Smooth muscle cell (in vitro differentiated cells): ENCODE results near the gene KIRREL3. TPM values are rescaled to one million over a fixed set of nuclear protein-coding genes. Genes with fewer than 3 reads are reported as not detected.
"Not testable (repeated sequence)": the region's sequence is repeated elsewhere in the genome, so short reads cannot be mapped to it uniquely, and the experiment has no call there.

Experiments
- DNase-seq: peaks from one replicate; lab custom pipeline; 2025; ENCODE audit not compliant: unreplicated experiment; lab: John Stamatoyannopoulos, UW
- H2AFZ ChIP-seq: fragments of 200-600 bp; sonication (generic); 2 replicates; pipeline ENCODE4 v1.6.0; 2016; ENCODE audit warnings: antibody characterized with exemption, low read depth, mild to moderate bottlenecking
- H3F3A ChIP-seq: fragments of 200-600 bp; sonication (generic); 2 replicates; pipeline ENCODE4 v1.6.0; 2017; ENCODE audit warnings: antibody characterized with exemption, low read depth
- H3K27ac ChIP-seq: fragments of 200-600 bp; sonication (generic); 2 replicates; pipeline ENCODE4 v1.5.1; 2016; ENCODE audit warnings: low read depth, mild to moderate bottlenecking
- H3K27me3 ChIP-seq: fragments of 200-600 bp; sonication (generic); 2 replicates; pipeline ENCODE4 v1.6.1; 2016; ENCODE audit warnings: low read depth, mild to moderate bottlenecking
- H3K36me3 ChIP-seq: fragments of 200-600 bp; sonication (generic); 2 replicates; pipeline ENCODE4 v1.5.1; 2016; ENCODE audit warnings: low read depth
- H3K4me1 ChIP-seq: fragments of 200-600 bp; sonication (generic); 2 replicates; pipeline ENCODE4 v1.5.1; 2016; ENCODE audit warnings: low read depth
- H3K4me2 ChIP-seq: fragments of 200-600 bp; sonication (generic); 2 replicates; pipeline ENCODE4 v1.6.0; 2016; ENCODE audit warnings: mild to moderate bottlenecking
- H3K4me3 ChIP-seq: fragments of 200-600 bp; sonication (generic); 2 replicates; pipeline ENCODE4 v1.5.1; 2016; ENCODE audit warnings: mild to moderate bottlenecking
- H3K79me2 ChIP-seq: fragments of 200-600 bp; sonication (generic); 2 replicates; pipeline ENCODE4 v1.6.0; 2016; ENCODE audit warnings: low read depth, mild to moderate bottlenecking
- H3K9ac ChIP-seq: fragments of 200-600 bp; sonication (generic); 2 replicates; pipeline ENCODE4 v1.6.0; 2016; ENCODE audit warnings: low read depth
- H3K9me3 ChIP-seq: fragments of 200-600 bp; sonication (generic); replicated peaks from 2 replicates; pipeline ENCODE4 v1.5.1; 2016; ENCODE audit warnings: low read depth
- H4K20me1 ChIP-seq: fragments of 200-600 bp; sonication (generic); 2 replicates; pipeline ENCODE4 v1.6.0; 2016; ENCODE audit warnings: low read depth
- WGBS: methylation state at CpG from one replicate; pipeline ENCODE4 v1.1.7; 2016; ENCODE audit warnings: low lambda C conversion rate; 5-methylcytosine and 5-hydroxymethylcytosine counted together
- polyA plus RNA-seq: library from polyadenylated mRNA; unstranded; fragments of >200 nt; fragmentation: Nextera tagmentation; extraction: Ambion mirVana; gene quantifications from 2 replicates; pipeline ENCODE4 v1.2.1, GENCODE V29; 2016
- total RNA-seq: library from RNA; depleted of rRNA; stranded (reverse); fragments of >200 nt; gene quantifications from 2 replicates; pipeline ENCODE4 v1.2.3, GENCODE V29; 2014
- TF ChIP-seq, protein P1 (sequence below): fragments of 200-600 bp; sonication (generic); IDR thresholded peaks from 2 replicates; pipeline ENCODE4 v1.5.1; 2017; ENCODE audit warnings: borderline replicate concordance, mild to moderate bottlenecking, antibody characterized with exemption; ENCODE audit not compliant: insufficient read depth, poor library complexity, severe bottlenecking

KIRREL3 gene
- total and polyA plus RNA-seq, 2 experiments from 2014 or later, result 1.2 TPM; not detected in 1

DNA sequence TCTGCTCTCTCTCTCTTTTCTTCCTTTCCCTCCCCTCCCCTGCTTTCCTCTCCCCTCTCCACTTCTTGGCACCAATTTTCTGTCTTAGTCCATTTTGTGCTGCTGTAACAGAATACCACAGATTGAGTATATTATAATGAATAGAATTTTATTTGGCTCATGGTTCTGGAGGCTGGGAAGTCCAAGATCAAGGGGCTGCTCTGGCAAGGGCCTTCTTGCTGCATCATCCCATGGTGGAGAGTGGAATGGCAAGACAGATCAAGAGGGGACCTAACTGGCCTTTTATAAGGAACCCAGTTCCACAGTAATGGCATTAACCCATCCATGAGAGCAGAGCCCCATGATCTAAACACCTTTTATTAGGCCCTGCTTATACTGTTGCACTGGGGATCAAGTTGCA, 600.6 kb downstream of the KIRREL3 start:
- peaks cover 23% of the 10 kb centered on the region for H3K4me1 ChIP-seq
- no peaks in the 10 kb centered on the region for H3K36me3 ChIP-seq
- DNase-seq, result no peak
- no peak overlapping the region for H3K9ac ChIP-seq
- no peak overlapping the region for H2AFZ ChIP-seq
- H3K9me3 ChIP-seq, result no peaks in the 10 kb centered on the region
- H3K27ac ChIP-seq, result no peak overlapping the region
- TF ChIP-seq, protein P1, sequence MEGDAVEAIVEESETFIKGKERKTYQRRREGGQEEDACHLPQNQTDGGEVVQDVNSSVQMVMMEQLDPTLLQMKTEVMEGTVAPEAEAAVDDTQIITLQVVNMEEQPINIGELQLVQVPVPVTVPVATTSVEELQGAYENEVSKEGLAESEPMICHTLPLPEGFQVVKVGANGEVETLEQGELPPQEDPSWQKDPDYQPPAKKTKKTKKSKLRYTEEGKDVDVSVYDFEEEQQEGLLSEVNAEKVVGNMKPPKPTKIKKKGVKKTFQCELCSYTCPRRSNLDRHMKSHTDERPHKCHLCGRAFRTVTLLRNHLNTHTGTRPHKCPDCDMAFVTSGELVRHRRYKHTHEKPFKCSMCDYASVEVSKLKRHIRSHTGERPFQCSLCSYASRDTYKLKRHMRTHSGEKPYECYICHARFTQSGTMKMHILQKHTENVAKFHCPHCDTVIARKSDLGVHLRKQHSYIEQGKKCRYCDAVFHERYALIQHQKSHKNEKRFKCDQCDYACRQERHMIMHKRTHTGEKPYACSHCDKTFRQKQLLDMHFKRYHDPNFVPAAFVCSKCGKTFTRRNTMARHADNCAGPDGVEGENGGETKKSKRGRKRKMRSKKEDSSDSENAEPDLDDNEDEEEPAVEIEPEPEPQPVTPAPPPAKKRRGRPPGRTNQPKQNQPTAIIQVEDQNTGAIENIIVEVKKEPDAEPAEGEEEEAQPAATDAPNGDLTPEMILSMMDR, result no peak
- no peaks in the 10 kb centered on the region for H3F3A ChIP-seq
- no peak overlapping the region for H3K4me2 ChIP-seq
- no peak overlapping the region for H3K4me3 ChIP-seq
- peaks cover 76% of the 10 kb centered on the region for H4K20me1 ChIP-seq
- H3K27me3 ChIP-seq, result no peaks in the 10 kb centered on the region
- peaks cover 19% of the 10 kb centered on the region for H3K79me2 ChIP-seq

DNA sequence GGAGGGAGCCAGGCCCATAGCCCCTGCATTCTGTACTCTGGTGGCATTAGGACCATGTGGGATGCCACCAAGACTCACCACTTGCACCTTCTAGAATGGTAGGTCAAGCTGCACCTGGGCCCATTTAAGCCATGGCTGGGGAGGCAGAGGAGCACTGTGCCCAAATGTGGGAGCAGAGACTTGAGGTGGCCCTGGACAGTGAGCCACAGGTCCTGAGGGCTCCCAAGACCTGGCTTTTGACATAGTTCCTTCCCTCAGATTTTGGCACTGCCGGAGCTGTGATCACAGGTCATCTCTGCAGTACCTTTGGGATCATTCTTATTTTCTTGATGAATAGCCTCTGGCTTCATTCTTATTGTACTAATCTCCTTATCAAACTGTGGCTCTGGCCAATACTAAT, 601.8 kb downstream of the KIRREL3 start:
- H3K79me2 ChIP-seq, result peaks cover 27% of the 10 kb centered on the region
- no peak for DNase-seq
- no peak overlapping the region for H3K4me3 ChIP-seq
- no peaks in the 10 kb centered on the region for H3K9me3 ChIP-seq
- H3F3A ChIP-seq, result no peaks in the 10 kb centered on the region
- TF ChIP-seq, protein P1, result no peak
- no peak overlapping the region for H3K4me2 ChIP-seq
- H3K36me3 ChIP-seq, result no peaks in the 10 kb centered on the region
- no peak overlapping the region for H2AFZ ChIP-seq
- no peaks in the 10 kb centered on the region for H3K27me3 ChIP-seq
- H4K20me1 ChIP-seq, result peaks cover 71% of the 10 kb centered on the region
- H3K4me1 ChIP-seq, result peaks cover 10% of the 10 kb centered on the region
- WGBS, result 100% methylated on average over 1 of the region's 1 CpG
- H3K27ac ChIP-seq, result no peak overlapping the region
- no peak overlapping the region for H3K9ac ChIP-seq

DNA sequence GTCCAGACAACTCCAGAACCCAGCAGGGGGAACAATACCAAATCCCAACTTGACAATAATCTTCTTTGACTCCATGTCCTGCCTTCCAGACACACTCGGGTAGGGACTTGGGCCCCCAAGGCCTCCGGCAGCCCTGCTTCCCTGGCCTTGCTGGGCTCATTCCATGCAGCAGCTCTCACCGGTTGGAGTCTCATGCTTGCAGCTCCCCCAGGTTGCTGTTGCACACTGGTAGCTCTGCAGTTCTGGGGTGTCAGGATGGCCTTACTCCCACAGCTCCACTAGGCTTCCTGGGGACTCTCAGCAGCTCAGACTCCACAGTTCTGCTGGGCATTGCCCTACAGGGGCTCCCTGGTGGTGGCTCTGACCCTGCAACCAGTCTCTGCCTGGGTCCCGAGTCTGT, 602.3 kb downstream of the KIRREL3 start:
- no peaks in the 10 kb centered on the region for H3F3A ChIP-seq

DNA sequence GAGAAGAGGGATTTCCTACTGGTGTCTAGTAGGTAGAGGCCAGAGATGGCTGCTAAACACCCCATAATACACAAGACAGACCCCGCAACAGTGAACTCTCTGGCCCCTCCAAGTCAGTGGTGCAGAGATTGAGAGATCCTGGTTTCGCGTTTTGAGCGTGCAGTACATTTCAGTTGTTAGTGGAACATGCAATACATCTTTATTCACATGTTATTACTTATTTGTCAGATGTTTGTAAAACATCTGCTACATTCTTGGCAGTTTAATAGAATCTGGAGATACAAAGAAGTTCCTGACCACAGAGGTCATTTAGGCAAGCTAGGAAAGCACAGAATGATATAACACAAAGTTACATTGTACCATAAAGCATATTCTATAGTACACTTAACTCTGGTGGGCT, 603.6 kb downstream of the KIRREL3 start:
- TF ChIP-seq, protein P1, result no peak
- H3K27ac ChIP-seq, result no peak overlapping the region
- H3F3A ChIP-seq, result no peaks in the 10 kb centered on the region
- no peak overlapping the region for H3K4me3 ChIP-seq
- H4K20me1 ChIP-seq, result peaks cover 74% of the 10 kb centered on the region
- H2AFZ ChIP-seq, result no peak overlapping the region
- H3K9ac ChIP-seq, result no peak overlapping the region
- H3K36me3 ChIP-seq, result no peaks in the 10 kb centered on the region
- no peak for DNase-seq
- H3K27me3 ChIP-seq, result no peaks in the 10 kb centered on the region
- no peaks in the 10 kb centered on the region for H3K9me3 ChIP-seq
- H3K4me2 ChIP-seq, result no peak overlapping the region
- H3K4me1 ChIP-seq, result no peaks in the 10 kb centered on the region
- 96% methylated on average over 4 of the region's 4 CpGs for WGBS
- peaks cover 33% of the 10 kb centered on the region for H3K79me2 ChIP-seq

More for the DNA sequence above, 602.3 kb downstream of the KIRREL3 start:
- no peak overlapping the region for H3K4me3 ChIP-seq
- H3K9me3 ChIP-seq, result no peaks in the 10 kb centered on the region
- H3K27ac ChIP-seq, result no peak overlapping the region
- TF ChIP-seq, protein P1, result no peak
- peaks cover 71% of the 10 kb centered on the region for H4K20me1 ChIP-seq
- H3K4me1 ChIP-seq, result peaks cover 6% of the 10 kb centered on the region
- H3K4me2 ChIP-seq, result no peak overlapping the region
- no peak for DNase-seq
- no peak overlapping the region for H3K9ac ChIP-seq
- H3K36me3 ChIP-seq, result no peaks in the 10 kb centered on the region
- H2AFZ ChIP-seq, result no peak overlapping the region
- peaks cover 31% of the 10 kb centered on the region for H3K79me2 ChIP-seq
- 98% methylated on average over 4 of the region's 4 CpGs for WGBS
- H3K27me3 ChIP-seq, result no peaks in the 10 kb centered on the region

DNA sequence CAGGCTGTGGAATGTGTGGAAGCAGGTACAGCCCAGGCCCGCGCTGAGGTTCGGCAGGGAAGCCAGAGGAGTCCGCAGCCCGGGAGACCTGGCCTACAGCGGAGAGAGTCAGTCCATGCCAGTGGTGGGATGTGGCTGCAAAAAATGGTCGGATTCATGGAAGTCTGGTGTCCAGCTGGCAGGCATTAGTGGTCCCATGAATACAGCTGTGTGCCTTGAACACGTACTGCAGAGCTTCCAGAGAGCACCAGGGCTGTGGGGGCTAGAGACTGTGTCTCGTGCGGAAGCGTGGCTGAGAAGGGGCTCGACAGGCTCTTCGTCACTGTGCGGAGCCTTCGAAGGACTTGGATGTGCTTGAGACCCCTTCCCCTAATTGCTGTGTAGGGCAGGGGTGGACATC, 604.3 kb downstream of the KIRREL3 start:
- 98% methylated on average over 15 of the region's 15 CpGs for WGBS
- DNase-seq, H3F3A ChIP-seq, H2AFZ ChIP-seq, H3K36me3 ChIP-seq, H3K27me3 ChIP-seq, H3K27ac ChIP-seq, H3K4me3 ChIP-seq, H3K4me2 ChIP-seq, H3K9me3 ChIP-seq, H3K9ac ChIP-seq, H3K4me1 ChIP-seq: not testable (repeated sequence)
- Histone ChIP-seq H3K79me2 (peaks cover 32% of the 10 kb centered on the region), H4K20me1 (peaks cover 76% of the 10 kb centered on the region)

DNA sequence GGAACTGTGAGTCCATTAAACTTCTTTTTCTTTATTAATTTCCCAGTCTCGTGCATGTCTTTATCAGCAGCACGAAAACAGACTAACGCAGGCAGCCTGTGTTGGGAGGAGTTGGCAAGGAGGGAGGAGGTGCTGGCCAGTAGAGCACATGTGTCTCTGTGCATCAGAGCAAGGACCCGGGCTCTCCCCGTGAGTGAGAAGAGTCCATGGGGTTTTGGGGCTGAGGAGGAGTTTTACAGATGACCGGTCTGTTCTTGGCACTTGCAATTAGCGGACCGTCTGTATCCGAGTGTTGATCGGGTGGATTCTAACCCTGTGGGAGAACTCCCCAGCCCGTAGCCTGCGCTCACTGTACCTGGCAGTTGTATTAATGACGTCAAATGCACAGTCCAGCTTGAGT, 604.8 kb downstream of the KIRREL3 start:
- peaks cover 35% of the 10 kb centered on the region for H3K79me2 ChIP-seq
- H3K36me3 ChIP-seq, H3F3A ChIP-seq, DNase-seq, H3K27me3 ChIP-seq, H3K4me2 ChIP-seq, H3K4me3 ChIP-seq, H3K9ac ChIP-seq, H3K27ac ChIP-seq, H3K9me3 ChIP-seq, H2AFZ ChIP-seq, H3K4me1 ChIP-seq: not testable (repeated sequence)
- WGBS, result 95% methylated on average over 9 of the region's 13 CpGs
- peaks cover 78% of the 10 kb centered on the region for H4K20me1 ChIP-seq
